A549 (cell line): ENCODE results near the gene CRYGN. TPM values are rescaled to one million over a fixed set of nuclear protein-coding genes. Genes with fewer than 3 reads are reported as not detected.
A peak's percentile ranks its signal among the peaks of the same experiment; 100 is the strongest.

Experiments
- ATAC-seq, 2 experiments: fragments of 200-7000 bp in 1 of 2; fragments of >200 bp in 1 of 2; cut with Nextera tagmentation in 1 of 2; cut with Tn5 transposase in 1 of 2; 3 replicates each; pipeline versions ENCODE4 v1.8.0 to v1.9.1; 2018 to 2020; ENCODE audit warnings: mild to moderate bottlenecking in 1 of 2, moderate library complexity in 1 of 2
- CTCF ChIA-PET: fragments of 300-600 bp; sonication (Branson Sonifier 250); formaldehyde crosslinking; extraction: SDS; loops from one replicate; lab custom pipeline; 2021; ENCODE audit warnings: antibody characterized with exemption, inconsistent platforms; lab: Yijun Ruan, JAX
- POLR2A ChIA-PET: fragments of 350-600 bp; formaldehyde crosslinking; extraction: SDS; loops from one replicate; lab custom pipeline; 2021; ENCODE audit warnings: antibody characterized with exemption, inconsistent platforms; lab: Yijun Ruan, JAX
- DNase-seq, 2 experiments: peaks; one replicate each; pipeline versions ENCODE4 v3.0.0 to v3.0.0-alpha.2; 2011 to 2016; ENCODE audit warnings: low read depth in 1 of 2, low spot score in 1 of 2
- FAIRE-seq: peaks from 2 replicates; lab custom pipeline; 2011; peaks lifted over from hg19 to GRCh38; lab: Jason Lieb, UNC
- H3K27ac ChIP-seq, 2 experiments: fragments of >200 bp; sonication (Bioruptor Twin); formaldehyde crosslinking; 3 replicates each; pipeline ENCODE4 v1.5.1; 2016 to 2017
- H3K4me1 ChIP-seq: fragments of >200 bp; sonication (Bioruptor Twin); formaldehyde crosslinking; 3 replicates; pipeline ENCODE4 v1.6.1; 2016
- H3K4me2 ChIP-seq: fragments of >200 bp; sonication (Bioruptor Twin); formaldehyde crosslinking; 3 replicates; pipeline ENCODE4 v1.6.1; 2016
- H3K4me3 ChIP-seq: fragments of >200 bp; sonication (Bioruptor Twin); formaldehyde crosslinking; 3 replicates; pipeline ENCODE4 v1.5.1; 2016
- H3K9me3 ChIP-seq: fragments of >200 bp; sonication (Bioruptor Twin); formaldehyde crosslinking; 3 replicates; pipeline ENCODE4 v1.6.1; 2016
- BHLHE40 ChIP-seq: IDR thresholded peaks from 2 replicates; pipeline ENCODE4 v1.6.1; 2012; ENCODE audit warnings: low read depth, low read length, inconsistent platforms
- CBX8 ChIP-seq: fragments of 200-600 bp; sonication (generic); IDR thresholded peaks from 2 replicates; pipeline ENCODE4 v1.6.1; 2016
- CHD4 ChIP-seq: fragments of 200-600 bp; sonication (generic); IDR thresholded peaks from 2 replicates; pipeline ENCODE4 v1.6.1; 2016; ENCODE audit warnings: antibody characterized with exemption, mild to moderate bottlenecking, borderline replicate concordance
- ESRRA ChIP-seq: fragments of 150-350 bp; IDR thresholded peaks from 2 replicates; pipeline ENCODE4 v1.6.1; 2014; ENCODE audit warnings: mild to moderate bottlenecking, low read length, borderline replicate concordance
- FOSB ChIP-seq: fragments of 250-450 bp; sonication (Bioruptor Pico); IDR thresholded peaks from 2 replicates; pipeline ENCODE4 v1.5.0; 2020; ENCODE audit warnings: mild to moderate bottlenecking, moderate library complexity
- HEYL ChIP-seq: fragments of 250-450 bp; sonication (Bioruptor Pico); IDR thresholded peaks from 2 replicates; pipeline ENCODE4 v1.8.0; 2021; ENCODE audit warnings: mild to moderate bottlenecking, moderate library complexity
- MAFK ChIP-seq: fragments of 450-650 bp; IDR thresholded peaks from 2 replicates; pipeline ENCODE4 v1.6.1; 2014; ENCODE audit not compliant: partially characterized antibody
- PHF8 ChIP-seq: fragments of 200-600 bp; sonication (generic); IDR thresholded peaks from 2 replicates; pipeline ENCODE4 v1.6.1; 2016; ENCODE audit warnings: low read depth, mild to moderate bottlenecking, antibody characterized with exemption, moderate library complexity, borderline replicate concordance
- POLR2AphosphoS2 ChIP-seq: conservative IDR thresholded peaks from 2 replicates; pipeline ENCODE4 v1.6.1; 2012; ENCODE audit warnings: low read length, improper control_type of control experiment, inconsistent platforms
- SREBF2 ChIP-seq: fragments of 450-650 bp; IDR thresholded peaks from 2 replicates; pipeline ENCODE4 v1.6.1; 2014; ENCODE audit warnings: mild to moderate bottlenecking, moderate library complexity
- TFCP2L1 ChIP-seq: fragments of 250-450 bp; sonication (Bioruptor Pico); IDR thresholded peaks from 2 replicates; pipeline ENCODE4 v1.5.0; 2021; ENCODE audit warnings: mild to moderate bottlenecking
- WGBS: methylation state at CpG from one replicate; pipeline ENCODE4 v1.1.6; 2017; ENCODE audit errors: missing lambda C conversion rate; 5-methylcytosine and 5-hydroxymethylcytosine counted together
- polyA plus RNA-seq, 4 experiments: library from polyadenylated mRNA; depleted of rRNA in 3 of 4; stranded (reverse); fragments of >200 nt; fragmentation: RNase III in 1 of 4; extraction: RNeasy Plus Mini Kit Qiagen cat#74134 plus additional on column Dnase treatment in 1 of 4; gene quantifications; 2 replicates in 3 of 4; 3 replicates in 1 of 4; pipeline ENCODE4 v1.2.3, GENCODE V29; 2011 to 2017
- TF ChIP-seq, protein P1 (sequence below): IDR thresholded peaks from 2 replicates; pipeline ENCODE4 v1.6.1; 2012
- TF ChIP-seq, protein P2 (sequence below): fragments of 200-600 bp; sonication (generic); IDR thresholded peaks from 2 replicates; pipeline ENCODE4 v1.6.1; 2016; ENCODE audit warnings: antibody characterized with exemption, mild to moderate bottlenecking, moderate library complexity
- TF ChIP-seq, protein P3 (sequence below): fragments of 250-450 bp; sonication (Bioruptor Pico); IDR thresholded peaks from 2 replicates; pipeline ENCODE4 v1.5.0; 2020; ENCODE audit warnings: low read depth, mild to moderate bottlenecking, moderate library complexity

Gene CRYGN
- polyA plus RNA-seq, 2 of the 4 experiments (the other 2 are of a cell fraction), result not detected

DNA sequence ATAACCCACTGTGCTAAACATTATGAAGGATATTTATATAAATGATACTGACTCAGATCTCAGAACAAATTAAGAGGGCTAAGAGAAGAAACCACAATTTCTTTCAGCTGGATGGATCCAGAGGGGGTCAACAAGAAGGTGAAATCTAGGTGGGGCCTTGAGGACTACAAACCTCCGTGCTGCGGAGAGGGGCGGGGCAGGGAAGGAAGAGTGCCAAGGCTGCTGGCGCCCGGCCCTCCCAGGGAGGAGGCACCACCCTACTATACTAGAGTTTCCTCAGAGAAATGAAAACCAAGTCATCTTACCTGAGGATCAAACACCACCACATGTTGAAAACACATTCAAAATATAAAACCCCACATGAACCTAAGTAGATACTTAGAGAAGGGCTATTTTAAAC lies 29.3 kb upstream of the CRYGN start (continued):
- TF ChIP-seq, protein P1, sequence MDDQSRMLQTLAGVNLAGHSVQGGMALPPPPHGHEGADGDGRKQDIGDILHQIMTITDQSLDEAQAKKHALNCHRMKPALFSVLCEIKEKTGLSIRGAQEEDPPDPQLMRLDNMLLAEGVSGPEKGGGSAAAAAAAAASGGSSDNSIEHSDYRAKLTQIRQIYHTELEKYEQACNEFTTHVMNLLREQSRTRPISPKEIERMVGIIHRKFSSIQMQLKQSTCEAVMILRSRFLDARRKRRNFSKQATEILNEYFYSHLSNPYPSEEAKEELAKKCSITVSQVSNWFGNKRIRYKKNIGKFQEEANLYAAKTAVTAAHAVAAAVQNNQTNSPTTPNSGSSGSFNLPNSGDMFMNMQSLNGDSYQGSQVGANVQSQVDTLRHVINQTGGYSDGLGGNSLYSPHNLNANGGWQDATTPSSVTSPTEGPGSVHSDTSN, result no peak
- no peak for TF ChIP-seq MAFK
- TF ChIP-seq CHD4, result no peak
- no peak for TF ChIP-seq CBX8
- no peak for TF ChIP-seq HEYL
- no peak for TF ChIP-seq FOSB
- TF ChIP-seq, protein P2, sequence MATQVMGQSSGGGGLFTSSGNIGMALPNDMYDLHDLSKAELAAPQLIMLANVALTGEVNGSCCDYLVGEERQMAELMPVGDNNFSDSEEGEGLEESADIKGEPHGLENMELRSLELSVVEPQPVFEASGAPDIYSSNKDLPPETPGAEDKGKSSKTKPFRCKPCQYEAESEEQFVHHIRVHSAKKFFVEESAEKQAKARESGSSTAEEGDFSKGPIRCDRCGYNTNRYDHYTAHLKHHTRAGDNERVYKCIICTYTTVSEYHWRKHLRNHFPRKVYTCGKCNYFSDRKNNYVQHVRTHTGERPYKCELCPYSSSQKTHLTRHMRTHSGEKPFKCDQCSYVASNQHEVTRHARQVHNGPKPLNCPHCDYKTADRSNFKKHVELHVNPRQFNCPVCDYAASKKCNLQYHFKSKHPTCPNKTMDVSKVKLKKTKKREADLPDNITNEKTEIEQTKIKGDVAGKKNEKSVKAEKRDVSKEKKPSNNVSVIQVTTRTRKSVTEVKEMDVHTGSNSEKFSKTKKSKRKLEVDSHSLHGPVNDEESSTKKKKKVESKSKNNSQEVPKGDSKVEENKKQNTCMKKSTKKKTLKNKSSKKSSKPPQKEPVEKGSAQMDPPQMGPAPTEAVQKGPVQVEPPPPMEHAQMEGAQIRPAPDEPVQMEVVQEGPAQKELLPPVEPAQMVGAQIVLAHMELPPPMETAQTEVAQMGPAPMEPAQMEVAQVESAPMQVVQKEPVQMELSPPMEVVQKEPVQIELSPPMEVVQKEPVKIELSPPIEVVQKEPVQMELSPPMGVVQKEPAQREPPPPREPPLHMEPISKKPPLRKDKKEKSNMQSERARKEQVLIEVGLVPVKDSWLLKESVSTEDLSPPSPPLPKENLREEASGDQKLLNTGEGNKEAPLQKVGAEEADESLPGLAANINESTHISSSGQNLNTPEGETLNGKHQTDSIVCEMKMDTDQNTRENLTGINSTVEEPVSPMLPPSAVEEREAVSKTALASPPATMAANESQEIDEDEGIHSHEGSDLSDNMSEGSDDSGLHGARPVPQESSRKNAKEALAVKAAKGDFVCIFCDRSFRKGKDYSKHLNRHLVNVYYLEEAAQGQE, result no peak
- TF ChIP-seq, all 56 proteins: peak for 0

DNA sequence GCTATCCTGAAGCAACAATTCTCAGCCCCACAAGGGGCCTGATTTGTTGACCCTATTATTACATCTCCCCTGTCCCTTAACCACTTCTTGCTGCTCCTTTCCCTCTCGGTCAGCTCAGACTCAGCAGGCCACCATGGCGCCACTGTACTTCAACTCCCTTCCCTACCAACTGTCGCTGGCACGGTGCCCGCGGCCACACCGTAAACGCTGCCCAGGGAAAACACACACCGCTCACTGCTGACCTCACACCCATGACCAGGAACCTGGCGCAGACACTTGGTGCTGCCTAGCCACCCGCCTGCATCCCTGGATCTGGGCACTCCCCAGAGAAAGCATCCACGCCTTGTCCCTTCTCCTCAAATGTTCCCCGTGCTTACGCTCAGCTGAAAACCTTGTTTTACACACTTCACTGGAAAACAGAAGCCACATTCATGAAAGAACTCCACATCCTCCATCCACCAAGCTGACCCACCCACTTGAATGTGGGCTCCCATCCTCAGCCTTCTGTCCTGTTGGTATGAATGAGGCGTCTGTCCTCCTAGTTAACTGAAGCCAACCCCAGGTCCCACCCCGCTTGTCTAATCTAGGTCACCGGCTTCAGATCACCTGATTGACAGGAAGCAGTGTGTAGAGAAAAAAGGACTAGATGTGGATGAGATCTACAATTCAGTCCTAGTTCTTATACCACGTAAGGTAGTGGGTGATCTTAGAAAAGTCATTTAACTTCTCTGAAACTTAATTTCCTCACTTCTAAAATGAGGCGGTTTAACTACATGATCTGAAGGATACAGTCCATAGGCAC lies 28.5 kb upstream of the CRYGN start:
- TF ChIP-seq FOSB (no peak), ESRRA (no peak)
- POLR2A ChIA-PET, result no interaction called here
- FAIRE-seq (no peak), DNase-seq (no peak), ATAC-seq (no peak)
- CTCF ChIA-PET, result interaction anchor here (1.4 kb wide), 1 partner anchor 8 kb away, joined by 5 read pairs; no protein-coding TSS in a partner anchor
- Histone ChIP-seq H3K4me1 (no peaks in the 10 kb centered on the region), H3K4me3 (no peak overlapping the region), H3K4me2 (no peak overlapping the region), H3K9me3 (peaks cover 7% of the 10 kb centered on the region; the same call in 1 of the 3 replicates), H3K27ac (no peak overlapping the region)
- 93% methylated on average over 19 of the region's 19 CpGs for WGBS

DNA sequence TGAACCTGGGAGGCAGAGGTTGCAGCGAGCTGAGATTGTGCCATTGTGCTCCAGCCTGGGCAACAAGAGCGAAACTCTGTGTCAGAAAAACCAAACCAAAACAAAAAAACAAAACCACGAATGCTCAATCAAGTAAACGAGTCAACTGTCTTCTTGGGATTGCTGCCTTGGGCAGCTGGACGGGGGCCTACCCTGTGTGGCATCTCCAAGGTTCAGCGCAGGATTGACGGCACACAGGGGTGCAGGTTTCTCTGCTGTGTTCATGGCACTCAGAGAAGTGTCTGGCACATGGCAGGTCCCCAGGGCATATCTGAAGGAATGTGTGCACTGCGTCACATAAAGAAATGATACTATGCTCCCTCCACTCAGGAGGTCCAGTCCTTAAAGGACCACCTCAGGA lies 25.2 kb upstream of the CRYGN start:
- peaks cover 10% of the 10 kb centered on the region for H3K4me1 ChIP-seq
- DNase-seq, result no peak
- ATAC-seq, result no peak
- ChIA-PET CTCF (interaction anchor here (10.9 kb wide), 1 partner anchor 16 kb away, joined by 89 read pairs; no protein-coding TSS in a partner anchor), POLR2A (no interaction called here)
- no peak overlapping the region for H3K27ac ChIP-seq
- 90% methylated on average over 8 of the region's 8 CpGs for WGBS
- TF ChIP-seq, protein P3, sequence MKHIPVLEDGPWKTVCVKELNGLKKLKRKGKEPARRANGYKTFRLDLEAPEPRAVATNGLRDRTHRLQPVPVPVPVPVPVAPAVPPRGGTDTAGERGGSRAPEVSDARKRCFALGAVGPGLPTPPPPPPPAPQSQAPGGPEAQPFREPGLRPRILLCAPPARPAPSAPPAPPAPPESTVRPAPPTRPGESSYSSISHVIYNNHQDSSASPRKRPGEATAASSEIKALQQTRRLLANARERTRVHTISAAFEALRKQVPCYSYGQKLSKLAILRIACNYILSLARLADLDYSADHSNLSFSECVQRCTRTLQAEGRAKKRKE, result no peak
- peak; percentile 70; the same call in 1 of the 2 replicates for TF ChIP-seq POLR2AphosphoS2
- H3K9me3 ChIP-seq, result peaks cover 27% of the 10 kb centered on the region
- no peak overlapping the region for H3K4me3 ChIP-seq
- H3K4me2 ChIP-seq, result no peak overlapping the region
- no peak for FAIRE-seq

DNA sequence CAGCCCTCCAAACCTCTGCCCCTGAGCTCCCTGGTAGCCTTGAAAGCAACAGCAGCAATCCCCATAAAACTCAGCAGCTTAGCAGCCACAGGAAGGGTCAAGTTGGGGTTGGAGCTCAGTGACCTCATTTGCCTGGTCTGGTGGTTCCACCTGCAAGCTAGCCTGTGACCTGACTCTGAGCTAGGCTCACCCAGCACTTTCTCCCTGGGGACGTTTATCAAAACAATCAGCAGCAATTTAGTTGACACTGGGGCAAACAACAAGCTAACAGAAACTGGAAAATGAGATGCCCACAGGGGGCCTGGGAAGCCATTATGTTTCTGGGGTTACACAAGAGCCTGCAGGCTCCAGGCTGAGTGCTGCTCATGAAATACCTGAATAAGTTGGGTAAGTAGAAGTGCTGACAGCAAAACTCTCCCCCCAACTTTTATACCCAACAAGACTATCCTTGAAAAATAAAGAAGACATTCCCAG lies 22.4 kb upstream of the CRYGN start:
- H3K4me3 ChIP-seq, result no peak overlapping the region
- ChIA-PET POLR2A (no interaction called here), CTCF (interaction anchor here (1.0 to 10.9 kb wide), 7 partner anchors 9 to 297 kb away, joined by 3 to 89 read pairs (median 4); no protein-coding TSS in a partner anchor)
- H3K4me2 ChIP-seq, result no peak overlapping the region
- TF ChIP-seq SREBF2 (no peak), PHF8 (no peak), BHLHE40 (no peak), TFCP2L1 (CRISPR knock-in tag) (no peak), POLR2AphosphoS2 (no peak)
- no peak overlapping the region for H3K27ac ChIP-seq
- H3K4me1 ChIP-seq, result peaks cover 23% of the 10 kb centered on the region
- H3K9me3 ChIP-seq, result peaks cover 31% of the 10 kb centered on the region
- FAIRE-seq (no peak), ATAC-seq (no peak), DNase-seq (no peak)
- 64% methylated on average over 1 of the region's 1 CpG for WGBS
